Peyer's patch (tissue), 4 donors: ENCODE data around the gene TTC21A. TPM values are rescaled to one million over a fixed set of nuclear protein-coding genes. Genes with fewer than 3 reads are reported as not detected.
A peak's percentile ranks its signal among the peaks of the same experiment; 100 is the strongest.

Experiments used
- DNase-seq, 3 donors: peaks; one replicate each; pipeline ENCODE4 v3.0.0-alpha.2; 2017 to 2019
- H3K27ac ChIP-seq, 4 donors: fragments of 200-600 bp; sonication (generic); one replicate each; pipeline ENCODE4 v1.5.1; 2016 to 2019
- H3K27me3 ChIP-seq, 2 donors: fragments of 200-600 bp; sonication (generic); one replicate each; pipeline ENCODE4 v1.5.1; 2019
- H3K36me3 ChIP-seq, 3 donors: fragments of 200-600 bp; sonication (generic); one replicate each; pipeline ENCODE4 v1.5.1; 2016 to 2019
- H3K4me1 ChIP-seq, 4 donors: fragments of 200-600 bp; sonication (generic); one replicate each; pipeline ENCODE4 v1.5.1; 2016 to 2019
- H3K4me3 ChIP-seq, 4 donors: fragments of 200-600 bp; sonication (generic); 1 replicate in 3 of 4; 2 replicates in 1 of 4; pipeline ENCODE4 v1.5.1; 2016 to 2019; ENCODE audit warnings: mild to moderate bottlenecking in 1 of 4
- H3K9me3 ChIP-seq, 4 donors: fragments of 200-600 bp; sonication (generic); one replicate each; pipeline ENCODE4 v1.5.1; 2016 to 2019; ENCODE audit warnings: mild to moderate bottlenecking in 1 of 4
- CTCF ChIP-seq, 6 experiments: fragments of 450-650 bp in 4 of 6; fragments of 200-600 bp in 2 of 6; sonication (generic) in 1 of 6; IDR thresholded peaks; one replicate each; pipeline ENCODE4 v1.5.1; 2017 to 2019; ENCODE audit warnings: antibody characterized with exemption in 6 of 6, mild to moderate bottlenecking in 3 of 6, moderate library complexity in 1 of 6
- POLR2A ChIP-seq, 2 donors: fragments of 450-650 bp; IDR thresholded peaks; one replicate each; pipeline ENCODE4 v1.5.1; 2017; ENCODE audit warnings: antibody characterized with exemption in 2 of 2, mild to moderate bottlenecking in 2 of 2, moderate library complexity in 2 of 2
- total RNA-seq, 4 donors: library from RNA; depleted of rRNA; stranded (reverse); fragments of >200 nt; gene quantifications; one replicate each; pipeline ENCODE4 v1.1.0, GENCODE V29; 2016

The TTC21A gene
- total RNA-seq, 4 donors from 2014 or later: 8.4 to 41.3 (median 19.1) TPM

DNA sequence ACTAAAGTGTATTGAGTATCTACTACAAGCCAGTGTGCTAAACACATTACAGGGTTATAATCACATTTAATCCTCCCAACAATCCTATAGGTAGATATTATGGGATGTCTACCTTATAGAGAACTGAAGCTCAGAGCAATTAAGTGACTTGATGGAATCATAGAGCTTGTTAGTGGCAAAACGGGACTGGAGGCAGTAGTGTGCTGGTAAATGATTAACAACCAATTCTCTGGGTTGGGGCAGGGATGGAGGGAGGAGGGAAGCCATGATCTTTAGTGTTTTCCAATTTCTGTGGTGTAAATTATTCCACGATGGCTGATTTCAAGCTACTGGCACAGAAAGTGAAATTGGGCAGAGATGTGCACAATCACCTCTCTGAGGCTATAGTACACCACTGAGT, 64.4 kb downstream of the TTC21A start:
- Histone ChIP-seq H3K36me3 (no peaks in the 10 kb centered on the region), H3K9me3 (no peaks in the 10 kb centered on the region), H3K27ac (no peak overlapping the region), H3K27me3 (no peaks in the 10 kb centered on the region), H3K4me3 (no peak overlapping the region), H3K4me1 (no peaks in the 10 kb centered on the region)
- TF ChIP-seq CTCF (IDR thresholded peaks at IDR 0.05): no peak
- no peak for TF ChIP-seq POLR2A (IDR thresholded peaks at IDR 0.05)
- no peak for DNase-seq

GRCh38 chr3:39173318-39174125, 66.0 kb downstream of the TTC21A start:
- peak in 1 of 3 donors; percentile 17 for DNase-seq
- H3K27me3 ChIP-seq: no peaks in the 10 kb centered on the region
- no peak for TF ChIP-seq POLR2A (IDR thresholded peaks at IDR 0.05)
- no peak for TF ChIP-seq CTCF (IDR thresholded peaks at IDR 0.05)
- H3K27ac ChIP-seq: no peak overlapping the region
- H3K9me3 ChIP-seq: no peaks in the 10 kb centered on the region
- H3K4me1 ChIP-seq: peaks cover 0 to 8% (median 4%) of the 10 kb centered on the region in 4 donors
- no peaks in the 10 kb centered on the region for H3K36me3 ChIP-seq
- no peak overlapping the region for H3K4me3 ChIP-seq

- H3K4me3 ChIP-seq: no peak overlapping the region
- H3K36me3 ChIP-seq: no peaks in the 10 kb centered on the region
- H3K27me3 ChIP-seq: no peaks in the 10 kb centered on the region
- DNase-seq: peak in 1 of 3 donors; percentile 34
- H3K4me1 ChIP-seq: peaks cover 6 to 28% (median 16%) of the 10 kb centered on the region in 4 donors
- H3K27ac ChIP-seq: peak overlapping the region in 2 of 4 donors; percentile 80 to 87
- no peak for TF ChIP-seq POLR2A (IDR thresholded peaks at IDR 0.05)
- no peaks in the 10 kb centered on the region for H3K9me3 ChIP-seq
Observed at GRCh38 chr3:39176025-39176714, 68.7 kb downstream of the TTC21A start.

- no peaks in the 10 kb centered on the region for H3K27me3 ChIP-seq
- DNase-seq: peak; percentile 84 to 91 (median 86)
- no peaks in the 10 kb centered on the region for H3K36me3 ChIP-seq
- H3K4me3 ChIP-seq: peak overlapping the region; percentile 38 to 48 (median 46)
- H3K4me1 ChIP-seq: peaks cover 6 to 29% (median 16%) of the 10 kb centered on the region in 4 donors
- no peaks in the 10 kb centered on the region for H3K9me3 ChIP-seq
- TF ChIP-seq CTCF (IDR thresholded peaks at IDR 0.05) (no peak), POLR2A (IDR thresholded peaks at IDR 0.05) (peak in 1 of 2 donors; percentile 46)
- H3K27ac ChIP-seq: peak overlapping the region; percentile 66 to 87 (median 76)
Observed at GRCh38 chr3:39177708-39178332, 70.3 kb downstream of the TTC21A start.

- TF ChIP-seq CTCF (IDR thresholded peaks at IDR 0.05): no peak
- TF ChIP-seq POLR2A (IDR thresholded peaks at IDR 0.05): no peak
Observed at GRCh38 chr3:39178553-39178952, 71.1 kb downstream of the TTC21A start.

More at GRCh38 chr3:39178553-39178952, 71.1 kb downstream of the TTC21A start:
- H3K36me3 ChIP-seq: no peaks in the 10 kb centered on the region
- peak in 1 of 3 donors; percentile 39 for DNase-seq
- H3K9me3 ChIP-seq: no peaks in the 10 kb centered on the region
- peak overlapping the region; percentile 66 to 87 (median 76) for H3K27ac ChIP-seq
- H3K27me3 ChIP-seq: no peaks in the 10 kb centered on the region
- peaks cover 6 to 29% (median 16%) of the 10 kb centered on the region in 4 donors for H3K4me1 ChIP-seq
- H3K4me3 ChIP-seq: peak overlapping the region in 1 of 4 donors; percentile 48
